CD4-positive, alpha-beta T cell (primary cell): ENCODE measurements around the gene GALNT10. TPM values are rescaled to one million over a fixed set of nuclear protein-coding genes. Genes with fewer than 3 reads are reported as not detected.

Source experiments
- ATAC-seq: fragments of 200-7000 bp; cut with Tn5 transposase; one replicate; pipeline ENCODE4 v1.10.0; 2022; ENCODE audit warnings: mild to moderate bottlenecking; ENCODE audit not compliant: poor library complexity
- CTCF ChIA-PET: fragments of 350-600 bp; sonication (Branson Sonifier 250); formaldehyde crosslinking; loops from one replicate; lab custom pipeline; 2021; ENCODE audit warnings: antibody characterized with exemption, inconsistent platforms; lab: Charles Lee
- POLR2A ChIA-PET: fragments of 350-600 bp; sonication (Branson Sonifier 250); formaldehyde crosslinking; loops from one replicate; lab custom pipeline; 2021; ENCODE audit warnings: antibody characterized with exemption, inconsistent platforms; lab: Charles Lee
- DNase-seq, 14 experiments: peaks; one replicate each; pipeline ENCODE4 v3.0.0-alpha.2; 2013 to 2020; ENCODE audit warnings: mixed read lengths in 2 of 14
- H3K27ac ChIP-seq, 2 donors: one replicate each; pipeline versions ENCODE4 v1.5.1 to v1.7.0; 2013; ENCODE audit warnings: low read length in 2 of 2, low read depth in 1 of 2, mild to moderate bottlenecking in 1 of 2
- H3K27me3 ChIP-seq, 2 experiments: 1 replicate in 1 of 2; 2 replicates in 1 of 2; pipeline versions ENCODE4 v1.6.1 to v1.7.0; 2013; ENCODE audit warnings: low read length in 2 of 2, control low read depth in 1 of 2, mild to moderate bottlenecking in 1 of 2, moderate library complexity in 1 of 2; ENCODE audit not compliant: insufficient read depth in 2 of 2, control insufficient read depth in 1 of 2
- H3K36me3 ChIP-seq: one replicate; pipeline ENCODE4 v1.6.1; 2013; ENCODE audit warnings: low read length, control low read depth; ENCODE audit not compliant: insufficient read depth
- H3K4me1 ChIP-seq: one replicate; pipeline ENCODE4 v1.6.1; 2013; ENCODE audit warnings: low read length, control low read depth; ENCODE audit not compliant: insufficient read depth
- H3K4me3 ChIP-seq: one replicate; pipeline ENCODE4 v1.5.1; 2013; ENCODE audit warnings: mild to moderate bottlenecking, low read length, moderate library complexity
- H3K9me3 ChIP-seq, 2 experiments: 1 replicate in 1 of 2; 2 replicates in 1 of 2; pipeline versions ENCODE4 v1.6.1 to v1.7.0; 2013; ENCODE audit warnings: low read length in 2 of 2, mild to moderate bottlenecking in 2 of 2, control low read depth in 1 of 2, moderate library complexity in 1 of 2; ENCODE audit not compliant: control insufficient read depth in 1 of 2, insufficient read depth in 1 of 2
- H3K27ac Mint-ChIP-seq: one replicate; pipeline ENCODE4 v1.8.0; 2020; ENCODE audit warnings: mixed read lengths
- H3K27me3 Mint-ChIP-seq: one replicate; pipeline ENCODE4 v1.8.0; 2021; ENCODE audit warnings: mixed read lengths
- H3K36me3 Mint-ChIP-seq: one replicate; pipeline ENCODE4 v1.8.0; 2021; ENCODE audit warnings: low read depth, mixed read lengths
- H3K4me1 Mint-ChIP-seq: one replicate; pipeline ENCODE4 v1.8.0; 2021; ENCODE audit warnings: low read depth, mixed read lengths
- H3K4me3 Mint-ChIP-seq: one replicate; pipeline ENCODE4 v1.8.0; 2020; ENCODE audit warnings: mild to moderate bottlenecking, mixed read lengths
- H3K9me3 Mint-ChIP-seq: one replicate; pipeline ENCODE4 v1.8.0; 2020; ENCODE audit warnings: mixed read lengths
- intact Hi-C, 2 experiments: fragments of 100-400 bp; cut with DNase I in 1 of 2; cut with micrococcal nuclease in 1 of 2; formaldehyde crosslinking; loops; one replicate each; pipeline versions ENCODE4 v1.15.1 to v1.9.0; 2023 to 2025; cut with DNase I, micrococcal nuclease
- total RNA-seq, 174 experiments: library from RNA in 2 of 174; stranded (reverse) in 2 of 174; gene quantifications; one replicate each; pipeline ENCODE4 v1.2.3 and lab custom pipeline; 2021 to 2026
- TF ChIP-seq, protein P1 (sequence below): fragments of 200-600 bp; IDR thresholded peaks from one replicate; pipeline ENCODE4 v1.8.0; 2022; ENCODE audit warnings: antibody characterized with exemption, mild to moderate bottlenecking

Gene GALNT10
- total RNA-seq, 2 experiments from 2014 or later, result 21.7 to 23.0 TPM

DNA sequence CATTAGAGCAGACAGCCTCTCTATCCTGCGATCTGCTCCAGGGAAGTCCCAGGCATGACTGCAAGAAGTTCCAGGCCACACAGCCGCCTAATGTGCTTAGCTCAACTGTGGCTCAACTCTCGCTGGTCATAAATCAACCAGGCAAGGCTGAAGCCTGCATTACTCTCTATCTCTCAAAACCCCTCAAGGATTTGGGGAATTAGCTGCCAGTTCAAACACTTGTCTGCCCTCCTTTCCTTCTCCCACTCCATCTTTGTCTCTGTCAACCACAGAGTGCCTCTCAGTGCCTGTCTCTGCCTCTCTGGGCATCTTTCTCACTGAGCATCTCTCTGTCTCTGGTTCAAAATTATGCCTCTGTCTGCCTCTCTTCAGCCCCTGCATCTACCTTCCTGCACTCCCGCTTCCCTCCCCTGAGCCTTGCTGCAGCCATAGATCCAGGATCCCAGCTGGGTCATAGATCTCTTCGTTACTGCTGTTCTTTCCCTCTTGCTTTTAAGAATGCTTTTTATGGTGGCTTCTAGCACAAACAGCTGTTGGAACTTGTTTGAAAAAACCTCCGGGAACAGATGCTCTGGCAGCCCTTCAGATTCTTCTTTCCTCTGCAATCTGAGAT is 27.9 kb upstream of the GALNT10 start:
- H3K4me1 ChIP-seq, result no peaks in the 10 kb centered on the region
- H3K4me3 ChIP-seq, result no peak overlapping the region
- Mint-ChIP-seq H3K27me3 (peaks cover 59% of the 10 kb centered on the region), H3K9me3 (no peaks in the 10 kb centered on the region), H3K36me3 (no peaks in the 10 kb centered on the region), H3K4me3 (no peak overlapping the region), H3K27ac (no peak overlapping the region), H3K4me1 (no peaks in the 10 kb centered on the region)
- intact Hi-C loops, result no loop called here
- no peak for ATAC-seq
- ChIA-PET POLR2A (no interaction called here), CTCF (interaction anchor here (1.3 kb wide), 1 partner anchor 10 kb away, joined by 4 read pairs; no protein-coding TSS in a partner anchor)
- DNase-seq, result no peak
- no peaks in the 10 kb centered on the region for H3K9me3 ChIP-seq
- no peak overlapping the region for H3K27ac ChIP-seq
- peaks cover 6 to 13% of the 10 kb centered on the region in 2 experiments for H3K27me3 ChIP-seq
- TF ChIP-seq, protein P1, sequence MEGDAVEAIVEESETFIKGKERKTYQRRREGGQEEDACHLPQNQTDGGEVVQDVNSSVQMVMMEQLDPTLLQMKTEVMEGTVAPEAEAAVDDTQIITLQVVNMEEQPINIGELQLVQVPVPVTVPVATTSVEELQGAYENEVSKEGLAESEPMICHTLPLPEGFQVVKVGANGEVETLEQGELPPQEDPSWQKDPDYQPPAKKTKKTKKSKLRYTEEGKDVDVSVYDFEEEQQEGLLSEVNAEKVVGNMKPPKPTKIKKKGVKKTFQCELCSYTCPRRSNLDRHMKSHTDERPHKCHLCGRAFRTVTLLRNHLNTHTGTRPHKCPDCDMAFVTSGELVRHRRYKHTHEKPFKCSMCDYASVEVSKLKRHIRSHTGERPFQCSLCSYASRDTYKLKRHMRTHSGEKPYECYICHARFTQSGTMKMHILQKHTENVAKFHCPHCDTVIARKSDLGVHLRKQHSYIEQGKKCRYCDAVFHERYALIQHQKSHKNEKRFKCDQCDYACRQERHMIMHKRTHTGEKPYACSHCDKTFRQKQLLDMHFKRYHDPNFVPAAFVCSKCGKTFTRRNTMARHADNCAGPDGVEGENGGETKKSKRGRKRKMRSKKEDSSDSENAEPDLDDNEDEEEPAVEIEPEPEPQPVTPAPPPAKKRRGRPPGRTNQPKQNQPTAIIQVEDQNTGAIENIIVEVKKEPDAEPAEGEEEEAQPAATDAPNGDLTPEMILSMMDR, result no peak
- no peaks in the 10 kb centered on the region for H3K36me3 ChIP-seq

DNA sequence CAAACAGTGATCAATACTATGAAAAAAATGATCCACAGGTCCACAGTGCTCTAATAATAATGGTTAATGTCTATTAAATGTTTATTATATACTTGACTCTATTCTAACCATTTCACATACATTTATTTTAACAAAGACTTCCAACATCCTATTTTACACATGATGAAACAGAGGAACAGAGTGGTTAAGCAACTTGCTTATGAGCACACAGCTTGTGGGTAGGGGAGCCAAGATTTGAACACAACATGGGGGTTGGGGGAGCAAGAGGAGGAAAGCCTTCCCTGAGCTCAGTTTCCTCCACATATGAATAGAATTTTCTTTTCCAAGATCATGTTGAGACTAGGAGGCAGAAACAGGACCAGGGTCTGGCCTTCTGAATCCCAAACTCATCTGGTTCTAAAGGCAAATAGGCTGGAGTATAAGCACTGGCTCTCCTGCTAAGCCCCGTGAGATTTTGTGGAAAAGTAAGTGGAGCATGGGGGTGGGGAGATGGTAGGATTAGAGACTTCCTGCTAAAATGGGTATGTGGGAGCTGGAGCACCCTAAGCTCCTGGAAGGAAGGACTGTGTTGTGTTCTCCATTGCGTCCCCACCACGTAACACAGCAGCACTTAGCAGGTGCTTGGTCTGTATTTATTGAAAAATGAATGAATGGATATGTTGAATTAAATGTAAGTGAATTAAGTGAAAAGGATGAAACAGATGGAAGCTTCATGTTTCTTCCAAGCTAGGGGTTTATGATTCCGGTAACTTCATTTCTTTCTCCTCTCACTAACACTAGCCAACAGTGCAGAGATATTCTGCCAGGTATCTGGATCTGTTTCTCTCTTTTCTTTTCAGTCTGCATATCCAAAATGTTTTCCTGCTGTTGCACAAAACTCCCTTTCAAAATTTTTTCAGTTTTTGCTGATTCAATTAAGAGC is 26.9 kb upstream of the GALNT10 start:
- ChIA-PET POLR2A (no interaction called here), CTCF (interaction anchor here (0.6 to 1.3 kb wide), 2 partner anchors 10 to 11 kb away, joined by 3 to 4 read pairs; no protein-coding TSS in a partner anchor)
- Mint-ChIP-seq H3K27ac (no peak overlapping the region), H3K27me3 (peaks cover 51% of the 10 kb centered on the region), H3K4me3 (no peak overlapping the region), H3K4me1 (no peaks in the 10 kb centered on the region), H3K9me3 (no peaks in the 10 kb centered on the region), H3K36me3 (no peaks in the 10 kb centered on the region)
- Histone ChIP-seq H3K36me3 (no peaks in the 10 kb centered on the region), H3K4me1 (no peaks in the 10 kb centered on the region), H3K27ac (no peak overlapping the region), H3K9me3 (no peaks in the 10 kb centered on the region), H3K4me3 (no peak overlapping the region), H3K27me3 (peaks cover 6 to 13% of the 10 kb centered on the region in 2 experiments)
- ATAC-seq (no peak), DNase-seq (no peak)
- TF ChIP-seq, protein P1, result no peak
- intact Hi-C loops, result no loop called here

- TF ChIP-seq, protein P1, result no peak
- H3K27ac ChIP-seq, result no peak overlapping the region
- intact Hi-C loops, result no loop called here
Measured at GRCh38 chr5:154164249-154164581, 26.3 kb upstream of the GALNT10 start.

More at GRCh38 chr5:154164249-154164581, 26.3 kb upstream of the GALNT10 start:
- H3K4me1 Mint-ChIP-seq, result no peaks in the 10 kb centered on the region
- H3K27ac Mint-ChIP-seq, result no peak overlapping the region
- Histone ChIP-seq H3K4me3 (no peak overlapping the region), H3K36me3 (no peaks in the 10 kb centered on the region), H3K27me3 (peaks cover 6 to 13% of the 10 kb centered on the region in 2 experiments), H3K4me1 (no peaks in the 10 kb centered on the region), H3K9me3 (no peaks in the 10 kb centered on the region)
- CTCF ChIA-PET, result no interaction called here
- H3K9me3 Mint-ChIP-seq, result no peaks in the 10 kb centered on the region
- ATAC-seq (no peak), DNase-seq (no peak)
- H3K4me3 Mint-ChIP-seq, result no peak overlapping the region
- POLR2A ChIA-PET, result no interaction called here
- H3K36me3 Mint-ChIP-seq, result no peaks in the 10 kb centered on the region
- H3K27me3 Mint-ChIP-seq, result peaks cover 45% of the 10 kb centered on the region
